HEK293 (cell line): ENCODE data around the gene REG3G.

Experiments
- CTCF ChIP-seq: fragments of 450-650 bp; formaldehyde crosslinking; IDR thresholded peaks from 2 replicates; pipeline ENCODE4 v1.5.1; 2016; ENCODE audit warnings: missing biosample characterization, missing genetic modification characterization
- ZBTB21 ChIP-seq: fragments of 450-650 bp; formaldehyde crosslinking; IDR thresholded peaks from 2 replicates; pipeline ENCODE4 v1.5.1; 2017; ENCODE audit warnings: missing biosample characterization, missing genetic modification characterization
- ZFP41 ChIP-seq: fragments of 450-650 bp; formaldehyde crosslinking; IDR thresholded peaks from 2 replicates; pipeline ENCODE4 v1.5.1; 2016; ENCODE audit warnings: missing biosample characterization, missing genetic modification characterization, borderline replicate concordance
- ZNF274 ChIP-seq, 2 experiments: fragments of 200-500 bp in 1 of 2; fragments of 450-650 bp in 1 of 2; sonication (Bioruptor generic) in 1 of 2; formaldehyde crosslinking in 1 of 2; IDR thresholded peaks; 2 replicates each; pipeline versions ENCODE4 v1.5.1 to v1.6.1; 2014 to 2016; ENCODE audit warnings: borderline replicate concordance in 1 of 2, inconsistent platforms in 1 of 2, low read length in 1 of 2, missing biosample characterization in 1 of 2, missing genetic modification characterization in 1 of 2
- ZNF324 ChIP-seq: fragments of 450-650 bp; formaldehyde crosslinking; IDR thresholded peaks from 2 replicates; pipeline ENCODE4 v1.5.1; 2016; ENCODE audit warnings: missing biosample characterization, missing genetic modification characterization
- TF ChIP-seq, protein P1 (sequence below): fragments of 450-650 bp; formaldehyde crosslinking; IDR thresholded peaks from 2 replicates; pipeline ENCODE4 v1.5.1; 2017; ENCODE audit warnings: missing biosample characterization, missing genetic modification characterization
- TF ChIP-seq, protein P2 (sequence below): fragments of 450-650 bp; formaldehyde crosslinking; IDR thresholded peaks from 2 replicates; pipeline ENCODE4 v1.5.1; 2016; ENCODE audit warnings: missing biosample characterization, missing genetic modification characterization
- TF ChIP-seq, protein P3 (sequence below): fragments of 450-650 bp; formaldehyde crosslinking; IDR thresholded peaks from 2 replicates; pipeline ENCODE4 v1.5.1; 2016; ENCODE audit warnings: missing biosample characterization, missing genetic modification characterization

- no peak for TF ChIP-seq CTCF (tag by site-specific recombination)
- TF ChIP-seq, protein P1, sequence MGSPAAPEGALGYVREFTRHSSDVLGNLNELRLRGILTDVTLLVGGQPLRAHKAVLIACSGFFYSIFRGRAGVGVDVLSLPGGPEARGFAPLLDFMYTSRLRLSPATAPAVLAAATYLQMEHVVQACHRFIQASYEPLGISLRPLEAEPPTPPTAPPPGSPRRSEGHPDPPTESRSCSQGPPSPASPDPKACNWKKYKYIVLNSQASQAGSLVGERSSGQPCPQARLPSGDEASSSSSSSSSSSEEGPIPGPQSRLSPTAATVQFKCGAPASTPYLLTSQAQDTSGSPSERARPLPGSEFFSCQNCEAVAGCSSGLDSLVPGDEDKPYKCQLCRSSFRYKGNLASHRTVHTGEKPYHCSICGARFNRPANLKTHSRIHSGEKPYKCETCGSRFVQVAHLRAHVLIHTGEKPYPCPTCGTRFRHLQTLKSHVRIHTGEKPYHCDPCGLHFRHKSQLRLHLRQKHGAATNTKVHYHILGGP (tag by site-specific recombination) = no peak
- no peak for TF ChIP-seq ZNF324
- TF ChIP-seq, protein P2, sequence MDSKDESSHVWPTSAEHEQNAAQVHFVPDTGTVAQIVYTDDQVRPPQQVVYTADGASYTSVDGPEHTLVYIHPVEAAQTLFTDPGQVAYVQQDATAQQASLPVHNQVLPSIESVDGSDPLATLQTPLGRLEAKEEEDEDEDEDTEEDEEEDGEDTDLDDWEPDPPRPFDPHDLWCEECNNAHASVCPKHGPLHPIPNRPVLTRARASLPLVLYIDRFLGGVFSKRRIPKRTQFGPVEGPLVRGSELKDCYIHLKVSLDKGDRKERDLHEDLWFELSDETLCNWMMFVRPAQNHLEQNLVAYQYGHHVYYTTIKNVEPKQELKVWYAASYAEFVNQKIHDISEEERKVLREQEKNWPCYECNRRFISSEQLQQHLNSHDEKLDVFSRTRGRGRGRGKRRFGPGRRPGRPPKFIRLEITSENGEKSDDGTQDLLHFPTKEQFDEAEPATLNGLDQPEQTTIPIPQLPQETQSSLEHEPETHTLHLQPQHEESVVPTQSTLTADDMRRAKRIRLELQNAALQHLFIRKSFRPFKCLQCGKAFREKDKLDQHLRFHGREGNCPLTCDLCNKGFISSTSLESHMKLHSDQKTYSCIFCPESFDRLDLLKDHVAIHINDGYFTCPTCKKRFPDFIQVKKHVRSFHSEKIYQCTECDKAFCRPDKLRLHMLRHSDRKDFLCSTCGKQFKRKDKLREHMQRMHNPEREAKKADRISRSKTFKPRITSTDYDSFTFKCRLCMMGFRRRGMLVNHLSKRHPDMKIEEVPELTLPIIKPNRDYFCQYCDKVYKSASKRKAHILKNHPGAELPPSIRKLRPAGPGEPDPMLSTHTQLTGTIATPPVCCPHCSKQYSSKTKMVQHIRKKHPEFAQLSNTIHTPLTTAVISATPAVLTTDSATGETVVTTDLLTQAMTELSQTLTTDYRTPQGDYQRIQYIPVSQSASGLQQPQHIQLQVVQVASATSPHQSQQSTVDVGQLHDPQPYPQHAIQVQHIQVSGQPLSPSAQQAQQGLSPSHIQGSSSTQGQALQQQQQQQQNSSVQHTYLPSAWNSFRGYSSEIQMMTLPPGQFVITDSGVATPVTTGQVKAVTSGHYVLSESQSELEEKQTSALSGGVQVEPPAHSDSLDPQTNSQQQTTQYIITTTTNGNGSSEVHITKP (tag by site-specific recombination) = no peak
- no peak for TF ChIP-seq ZBTB21 (tag by site-specific recombination)
- no peak for TF ChIP-seq ZNF274 (IDR thresholded peaks at IDR 0.05; ENCODE audit: low read length)
- TF ChIP-seq ZNF274 (tag by site-specific recombination; IDR thresholded peaks at IDR 0.05; ENCODE audit: borderline replicate concordance) = no peak
- no peak for TF ChIP-seq ZFP41 (tag by site-specific recombination)
- TF ChIP-seq, protein P3, sequence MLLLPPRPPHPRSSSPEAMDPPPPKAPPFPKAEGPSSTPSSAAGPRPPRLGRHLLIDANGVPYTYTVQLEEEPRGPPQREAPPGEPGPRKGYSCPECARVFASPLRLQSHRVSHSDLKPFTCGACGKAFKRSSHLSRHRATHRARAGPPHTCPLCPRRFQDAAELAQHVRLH (tag by site-specific recombination) = no peak
These were observed 11.9 kb upstream of the REG3G start for GRCh38 chr2:79013629-79014028.
